Erythroblast (primary cell): Measurements from ENCODE around the gene LAMB2.

Experiments used
- GATA1 ChIP-seq: IDR thresholded peaks from 2 replicates; pipeline ENCODE4 v1.6.1; 2011; ENCODE audit warnings: low read depth, mild to moderate bottlenecking, control low read depth, low read length, moderate library complexity
- POLR2A ChIP-seq: IDR thresholded peaks from 2 replicates; pipeline ENCODE4 v1.6.1; 2011; ENCODE audit warnings: mild to moderate bottlenecking, low read length

- TF ChIP-seq POLR2A (no peak), GATA1 (no peak)
These were observed 39.7 kb downstream of the LAMB2 start for GRCh38 chr3:49092938-49093852.
